Testis (tissue), 2 donors: ENCODE data around the gene MTR.

ENCODE experiments used
- CTCF ChIP-seq, 3 experiments: fragments of 450-650 bp in 2 of 3; fragments of 200-600 bp in 1 of 3; sonication (generic) in 1 of 3; IDR thresholded peaks; one replicate each; pipeline ENCODE4 v1.5.1; 2016 to 2019; ENCODE audit warnings: antibody characterized with exemption in 3 of 3, mild to moderate bottlenecking in 2 of 3, moderate library complexity in 1 of 3
- POLR2A ChIP-seq: fragments of 450-650 bp; IDR thresholded peaks from one replicate; pipeline ENCODE4 v1.6.1; 2017; ENCODE audit warnings: antibody characterized with exemption, mild to moderate bottlenecking, moderate library complexity

DNA sequence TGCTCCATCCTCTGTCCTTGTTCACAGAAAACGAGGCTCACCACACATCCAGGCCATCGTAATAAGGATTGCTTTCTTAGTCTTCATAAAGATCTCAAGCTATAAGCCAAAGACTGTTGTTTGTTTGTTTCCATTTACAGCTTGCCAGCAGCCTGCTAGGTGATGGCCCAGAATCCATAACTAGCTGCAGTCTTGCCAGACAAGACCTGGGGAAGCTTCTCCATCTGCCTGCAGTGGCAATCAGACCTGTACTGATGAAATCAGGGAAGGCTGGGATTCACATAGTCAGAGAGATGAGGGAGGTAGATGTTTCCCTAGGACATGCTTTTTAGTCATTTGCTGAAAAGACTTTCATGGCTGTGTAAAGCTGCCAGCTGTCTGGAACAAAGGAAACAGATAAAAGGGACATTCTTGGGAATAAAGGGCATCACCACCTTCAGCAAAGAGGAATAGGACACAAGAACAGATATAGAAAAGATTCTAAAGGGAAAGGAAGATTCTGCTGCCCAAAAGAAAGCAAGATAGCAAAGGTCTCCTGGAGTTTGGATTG, 158.1 kb downstream of the MTR start:
- TF ChIP-seq CTCF (IDR thresholded peaks at IDR 0.05) (no peak), POLR2A (no peak)
